Neural crest cell (in vitro differentiated cells): ENCODE data around the gene CLCN7. TPM values are rescaled to one million over a fixed set of nuclear protein-coding genes. Genes with fewer than 3 reads are reported as not detected.

Experiments
- DNase-seq: peaks from one replicate; pipeline ENCODE4 v3.0.0; 2021; ENCODE audit warnings: low read depth, mixed read lengths, low spot score
- H3K27ac Mint-ChIP-seq: one replicate; pipeline ENCODE4 v1.8.0; 2021; ENCODE audit warnings: mild to moderate bottlenecking, mixed read lengths; ENCODE audit not compliant: unreplicated experiment
- H3K27me3 Mint-ChIP-seq: 2 replicates; pipeline ENCODE4 v1.8.0; 2021; ENCODE audit warnings: low read depth, mild to moderate bottlenecking, mixed read lengths
- H3K36me3 Mint-ChIP-seq: 2 replicates; pipeline ENCODE4 v1.8.0; 2021; ENCODE audit warnings: low read depth, mild to moderate bottlenecking, mixed read lengths
- H3K4me1 Mint-ChIP-seq: 2 replicates; pipeline ENCODE4 v1.8.0; 2021; ENCODE audit warnings: mixed read lengths
- H3K4me3 Mint-ChIP-seq: one replicate; pipeline ENCODE4 v1.8.0; 2021; ENCODE audit warnings: mild to moderate bottlenecking, mixed read lengths
- H3K9me3 Mint-ChIP-seq: 2 replicates; pipeline ENCODE4 v1.8.0; 2021; ENCODE audit warnings: mixed read lengths
- CTCF ChIP-seq: fragments of 200-600 bp; sonication (generic); conservative IDR thresholded peaks from 2 replicates; pipeline ENCODE4 v1.5.0; 2021; ENCODE audit warnings: antibody characterized with exemption, mild to moderate bottlenecking
- total RNA-seq: library from RNA; stranded (reverse); gene quantifications from 2 replicates; pipeline ENCODE4 v1.2.1, GENCODE V29; 2021

CLCN7 gene
- total RNA-seq, 1 donor from 2014 or later: 82.4 TPM

GRCh38 chr16:1459967-1460366, 14.9 kb downstream of the CLCN7 start:
- H3K27ac Mint-ChIP-seq: no peak overlapping the region
- no peak overlapping the region for H3K4me3 Mint-ChIP-seq
- no peaks in the 10 kb centered on the region for H3K27me3 Mint-ChIP-seq
- no peaks in the 10 kb centered on the region for H3K9me3 Mint-ChIP-seq
- H3K36me3 Mint-ChIP-seq: no peaks in the 10 kb centered on the region
- no peak for TF ChIP-seq CTCF
- no peaks in the 10 kb centered on the region for H3K4me1 Mint-ChIP-seq
- no peak for DNase-seq

- TF ChIP-seq CTCF: no peak
Observed at GRCh38 chr16:1458977-1459341, 15.9 kb downstream of the CLCN7 start.

GRCh38 chr16:1458336-1458976, 16.4 kb downstream of the CLCN7 start:
- Mint-ChIP-seq H3K4me1 (no peaks in the 10 kb centered on the region), H3K27ac (no peak overlapping the region), H3K9me3 (no peaks in the 10 kb centered on the region), H3K4me3 (no peak overlapping the region), H3K36me3 (no peaks in the 10 kb centered on the region), H3K27me3 (no peaks in the 10 kb centered on the region)
- no peak for TF ChIP-seq CTCF
- no peak for DNase-seq

More at GRCh38 chr16:1458977-1459341, 15.9 kb downstream of the CLCN7 start:
- H3K4me3 Mint-ChIP-seq: no peak overlapping the region
- H3K27ac Mint-ChIP-seq: no peak overlapping the region
- no peaks in the 10 kb centered on the region for H3K9me3 Mint-ChIP-seq
- no peaks in the 10 kb centered on the region for H3K27me3 Mint-ChIP-seq
- no peaks in the 10 kb centered on the region for H3K36me3 Mint-ChIP-seq
- no peak for DNase-seq
- no peaks in the 10 kb centered on the region for H3K4me1 Mint-ChIP-seq

GRCh38 chr16:1457489-1458245, 17.2 kb downstream of the CLCN7 start:
- H3K9me3 Mint-ChIP-seq: no peaks in the 10 kb centered on the region
- no peaks in the 10 kb centered on the region for H3K36me3 Mint-ChIP-seq
- no peak overlapping the region for H3K4me3 Mint-ChIP-seq
- H3K27me3 Mint-ChIP-seq: no peaks in the 10 kb centered on the region
- no peak for TF ChIP-seq CTCF
- no peaks in the 10 kb centered on the region for H3K4me1 Mint-ChIP-seq
- DNase-seq: no peak
- H3K27ac Mint-ChIP-seq: no peak overlapping the region

- DNase-seq: no peak
- Mint-ChIP-seq H3K9me3 (no peaks in the 10 kb centered on the region), H3K27ac (no peak overlapping the region), H3K27me3 (no peaks in the 10 kb centered on the region), H3K36me3 (no peaks in the 10 kb centered on the region), H3K4me1 (no peaks in the 10 kb centered on the region), H3K4me3 (no peak overlapping the region)
- no peak for TF ChIP-seq CTCF
Observed at GRCh38 chr16:1456951-1457350, 17.9 kb downstream of the CLCN7 start.
